Ovary (tissue), 3 donors: Measurements from ENCODE around the gene TREML4.

ENCODE experiments used
- CTCF ChIP-seq, 3 donors: fragments of 450-650 bp in 2 of 3; fragments of 200-600 bp in 1 of 3; IDR thresholded peaks; one replicate each; pipeline versions ENCODE4 v1.5.1 to v1.8.0; 2016 to 2022; ENCODE audit warnings: antibody characterized with exemption in 3 of 3, mild to moderate bottlenecking in 1 of 3
- EP300 ChIP-seq: sonication (generic); formaldehyde crosslinking; IDR thresholded peaks from one replicate; pipeline ENCODE4 v1.6.1; 2017; ENCODE audit warnings: antibody characterized with exemption
- POLR2A ChIP-seq: fragments of 450-650 bp; IDR thresholded peaks from one replicate; pipeline ENCODE4 v1.6.1; 2017; ENCODE audit warnings: antibody characterized with exemption, mild to moderate bottlenecking, moderate library complexity
- donor health status: DM: no; HTN: no; CAD: no.

- TF ChIP-seq CTCF (IDR thresholded peaks at IDR 0.05) (no peak), POLR2A (no peak), EP300 (no peak)
These were observed 3.3 kb upstream of the TREML4 start for GRCh38 chr6:41224800-41225199.
